Measurements from ENCODE around the gene PRPF8. TPM values are rescaled to one million over a fixed set of nuclear protein-coding genes. Genes with fewer than 3 reads are reported as not detected.

The PRPF8 gene
- total RNA-seq, 4 donors from 2014 or later: 145 to 281 (median 182) TPM

DNA sequence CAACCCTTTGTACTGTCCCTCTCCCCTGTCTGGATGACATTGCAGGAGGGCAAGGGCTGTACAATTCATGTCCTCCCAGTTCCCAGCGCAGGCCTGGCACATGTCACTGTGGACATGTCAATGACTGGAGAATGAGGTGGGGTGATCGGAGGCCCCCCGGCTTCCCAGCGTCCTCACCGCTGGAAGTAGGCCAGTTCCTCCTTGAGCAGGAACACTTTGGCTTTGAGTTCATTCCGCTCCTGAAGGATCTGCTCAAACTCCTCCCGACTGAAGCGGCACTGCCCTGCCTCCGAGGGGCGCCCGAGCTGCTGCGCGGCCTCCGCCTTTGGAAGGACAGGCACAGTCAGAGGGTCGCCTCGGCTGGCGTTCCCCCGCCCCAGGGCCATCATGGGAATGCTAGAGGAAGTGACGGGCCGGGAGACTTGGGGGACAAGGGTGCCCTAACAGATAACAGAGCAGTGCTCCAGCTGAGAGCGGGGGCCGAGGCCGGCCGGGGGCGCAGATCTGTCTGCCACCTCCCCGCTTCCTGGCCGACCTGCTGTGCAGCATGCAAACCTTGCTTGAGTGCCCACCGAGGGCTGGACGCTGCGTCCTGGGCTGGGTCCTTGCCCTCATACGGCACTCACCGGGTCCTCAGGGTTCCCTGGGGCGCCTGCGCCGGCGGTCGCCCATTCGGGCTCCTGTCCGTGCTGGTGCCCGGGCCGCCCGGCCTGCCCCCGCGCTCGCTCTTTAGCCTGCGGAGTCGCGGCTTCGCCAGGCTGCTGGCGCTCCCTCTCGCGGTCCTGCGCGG lies 36.3 kb downstream of the PRPF8 start:
- TF ChIP-seq, protein P1, sequence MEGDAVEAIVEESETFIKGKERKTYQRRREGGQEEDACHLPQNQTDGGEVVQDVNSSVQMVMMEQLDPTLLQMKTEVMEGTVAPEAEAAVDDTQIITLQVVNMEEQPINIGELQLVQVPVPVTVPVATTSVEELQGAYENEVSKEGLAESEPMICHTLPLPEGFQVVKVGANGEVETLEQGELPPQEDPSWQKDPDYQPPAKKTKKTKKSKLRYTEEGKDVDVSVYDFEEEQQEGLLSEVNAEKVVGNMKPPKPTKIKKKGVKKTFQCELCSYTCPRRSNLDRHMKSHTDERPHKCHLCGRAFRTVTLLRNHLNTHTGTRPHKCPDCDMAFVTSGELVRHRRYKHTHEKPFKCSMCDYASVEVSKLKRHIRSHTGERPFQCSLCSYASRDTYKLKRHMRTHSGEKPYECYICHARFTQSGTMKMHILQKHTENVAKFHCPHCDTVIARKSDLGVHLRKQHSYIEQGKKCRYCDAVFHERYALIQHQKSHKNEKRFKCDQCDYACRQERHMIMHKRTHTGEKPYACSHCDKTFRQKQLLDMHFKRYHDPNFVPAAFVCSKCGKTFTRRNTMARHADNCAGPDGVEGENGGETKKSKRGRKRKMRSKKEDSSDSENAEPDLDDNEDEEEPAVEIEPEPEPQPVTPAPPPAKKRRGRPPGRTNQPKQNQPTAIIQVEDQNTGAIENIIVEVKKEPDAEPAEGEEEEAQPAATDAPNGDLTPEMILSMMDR (IDR thresholded peaks at IDR 0.05; ENCODE audit: low read depth): no peak

DNA sequence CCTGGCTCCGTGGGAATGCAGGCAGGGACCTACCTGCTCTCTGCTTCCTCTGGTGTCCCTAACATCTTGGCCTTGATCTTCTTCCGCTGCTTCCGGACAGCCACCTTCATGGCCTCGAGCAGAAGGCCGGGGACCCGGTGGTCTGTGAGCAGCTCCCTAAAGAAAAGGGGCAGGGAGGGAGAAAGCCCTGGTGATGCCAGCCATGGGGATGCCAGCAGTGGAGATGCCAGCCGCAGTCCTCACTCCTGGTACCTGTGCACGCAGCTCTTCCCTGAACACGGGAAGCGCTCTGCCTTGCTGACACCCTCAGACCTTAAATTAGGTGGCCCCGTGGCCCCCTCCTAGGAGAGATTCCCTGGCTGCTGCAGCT lies 36.9 kb downstream of the PRPF8 start:
- TF ChIP-seq, protein P1 (IDR thresholded peaks at IDR 0.05; ENCODE audit: low read depth): no peak

DNA sequence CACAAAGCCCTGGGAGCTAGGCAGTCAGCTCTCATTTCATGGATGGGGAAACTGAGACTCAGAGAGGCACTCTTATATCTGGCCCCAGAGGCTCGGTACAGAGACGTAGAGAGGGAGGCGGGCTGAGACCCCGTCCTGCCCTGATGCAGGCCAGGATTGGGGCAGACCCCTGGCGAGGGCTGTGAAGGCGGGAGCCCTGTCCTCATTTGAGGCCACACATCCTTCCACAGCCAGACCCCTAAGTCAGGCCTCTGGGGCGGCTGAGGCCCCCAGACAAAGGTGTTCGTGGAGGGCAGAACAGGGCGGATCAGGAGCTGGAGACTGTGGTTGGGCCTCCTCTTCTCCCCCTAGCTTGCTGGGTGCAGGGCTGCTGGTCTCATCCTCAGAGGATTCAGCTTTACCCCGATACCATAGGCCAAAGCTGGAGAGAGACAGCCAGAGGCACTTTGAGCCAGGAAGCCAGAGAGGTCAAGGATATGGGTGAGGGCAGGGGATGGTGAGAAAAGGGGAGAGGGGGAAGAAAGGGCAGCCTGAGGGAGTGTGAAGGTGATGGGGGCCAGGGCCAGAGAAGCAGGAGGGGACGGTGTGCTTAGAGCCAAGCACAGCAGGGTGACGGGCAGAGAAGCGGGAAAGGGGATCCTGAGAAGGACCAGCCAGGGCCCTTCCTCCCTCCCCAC lies 38.3 kb downstream of the PRPF8 start:
- TF ChIP-seq, protein P1 (IDR thresholded peaks at IDR 0.05; ENCODE audit: low read depth): no peak

DNA sequence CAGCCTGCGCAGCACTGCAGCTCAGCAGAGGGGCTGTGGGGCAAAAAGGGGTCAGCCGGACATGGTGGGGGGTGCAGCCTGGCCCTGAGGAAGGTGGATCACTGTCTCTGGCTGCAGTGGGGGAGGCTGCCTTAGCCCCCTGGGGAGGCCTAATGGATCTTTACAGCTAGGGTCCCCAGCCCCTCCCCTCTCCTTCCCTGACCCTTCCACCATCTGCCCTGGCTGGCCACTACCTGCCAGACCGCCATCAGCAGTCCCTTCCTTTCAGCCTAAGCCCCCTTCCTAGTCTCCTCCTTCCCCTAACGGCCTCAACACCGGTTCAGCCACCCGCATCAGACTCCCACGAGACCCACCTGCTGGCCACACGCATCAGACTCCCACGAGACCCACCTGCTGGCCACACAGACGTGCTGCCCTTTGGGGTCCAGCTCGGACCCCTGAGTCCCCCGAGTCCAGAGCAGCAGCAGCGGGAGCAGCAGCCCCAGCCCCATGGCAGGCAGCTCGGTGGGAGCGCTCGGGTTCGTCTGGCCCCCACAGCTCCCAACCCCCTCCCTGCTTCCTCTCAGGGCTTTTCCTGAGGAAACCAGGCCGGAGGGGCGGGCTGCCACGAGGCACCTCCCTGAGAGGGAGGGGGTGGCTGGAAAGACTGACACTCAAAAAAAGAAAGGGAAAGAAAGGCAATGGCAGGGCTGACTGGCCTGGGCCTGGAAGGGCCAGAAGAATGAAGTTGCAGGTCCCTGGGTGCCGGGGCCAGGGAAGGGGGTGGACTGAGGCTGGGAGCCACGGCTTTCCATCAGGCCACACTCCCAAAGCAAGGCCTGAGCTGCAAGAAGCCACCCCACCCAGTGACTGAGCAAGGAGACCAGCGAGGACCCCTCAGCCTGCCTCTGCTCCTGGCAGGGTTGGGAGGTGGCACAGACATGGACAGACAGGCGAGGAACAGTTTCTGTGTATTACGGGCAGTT lies 39.2 kb downstream of the PRPF8 start, which contains the start of gene SCARF1:
SCARF1 (minus strand) TSS at position 526 of the 965 bp plus-strand sequence; CDS start at position 491, 35 bp downstream.
- TF ChIP-seq, protein P1 (IDR thresholded peaks at IDR 0.05; ENCODE audit: low read depth): no peak

DNA sequence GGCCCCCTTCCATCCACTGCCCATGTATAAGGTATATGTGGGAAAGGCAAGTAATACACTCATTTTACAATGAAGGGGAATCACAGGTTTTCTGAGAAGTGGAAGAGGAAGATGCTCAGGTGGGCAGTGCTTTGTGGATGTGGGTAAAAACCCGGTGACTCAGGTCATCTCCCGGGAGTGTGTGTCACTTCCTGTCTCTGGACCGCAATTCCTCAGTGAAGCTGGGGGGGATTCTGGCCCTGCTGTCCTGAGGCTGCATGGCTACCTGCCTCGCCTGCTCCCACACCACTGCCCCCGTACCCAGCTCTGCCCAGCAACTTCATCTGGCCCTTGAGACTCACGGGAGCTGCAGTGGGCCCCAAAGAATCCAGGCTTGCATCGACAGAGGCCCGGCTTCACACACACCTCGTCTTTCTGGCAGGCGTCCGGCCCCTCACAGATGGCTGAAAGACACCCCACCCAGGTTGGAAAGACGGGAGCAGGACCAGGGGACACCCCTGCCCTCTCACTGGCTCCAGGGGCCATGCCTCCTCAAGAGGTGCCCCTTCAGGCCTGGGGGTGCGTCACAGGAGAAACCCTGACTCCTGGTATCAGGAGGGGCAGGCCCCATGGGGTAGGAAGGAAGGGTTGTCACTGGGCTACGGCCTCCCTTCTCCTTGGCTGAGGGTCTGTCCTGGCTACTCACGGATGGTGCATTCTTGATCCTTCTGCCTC lies 40.0 kb downstream of the PRPF8 start:
- TF ChIP-seq, protein P1 (IDR thresholded peaks at IDR 0.05; ENCODE audit: low read depth): no peak

DNA sequence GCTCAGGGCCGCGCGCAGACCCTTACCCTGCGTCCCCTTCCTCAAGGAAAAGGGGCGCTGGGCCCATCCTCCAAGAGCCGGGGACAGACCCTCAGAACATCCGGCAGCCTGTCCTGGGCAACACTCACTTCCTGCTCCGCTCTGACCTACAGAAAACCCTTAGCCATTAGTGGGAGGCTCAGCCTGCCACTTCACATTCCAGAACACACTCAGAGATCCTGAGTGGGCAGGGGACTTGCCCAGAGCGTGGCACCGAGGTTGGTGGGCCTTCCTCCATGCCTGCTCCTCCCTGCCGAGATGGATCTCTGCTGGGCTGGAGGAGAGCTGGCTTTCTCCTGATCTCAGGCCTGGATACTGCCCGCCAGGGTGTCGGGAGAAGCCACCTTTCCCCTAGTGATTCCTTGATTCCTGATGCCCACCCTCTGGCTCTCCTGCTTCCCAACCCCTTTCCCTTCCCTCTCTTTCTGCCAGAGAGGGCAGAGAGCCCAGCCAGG lies 40.6 kb downstream of the PRPF8 start:
- TF ChIP-seq, protein P1 (IDR thresholded peaks at IDR 0.05; ENCODE audit: low read depth): no peak
